ENCODE measurements around the gene PDSS1.
"Not testable (repeated sequence)": the region's sequence is repeated elsewhere in the genome, so short reads cannot be mapped to it uniquely, and the experiment has no call there.

Gene PDSS1

GRCh38 chr10:26685441-26685840 lies 12.1 kb upstream of the PDSS1 start:
- no peak for DNase-seq (ENCODE audit: low read depth)
- no peak overlapping the region for H3K4me3 ChIP-seq (ENCODE audit: low read depth, low read length)
- in situ Hi-C loops (cut with HindIII; ENCODE audit: low sequenced_read_pairs) = no loop called here

GRCh38 chr10:26689399-26689798 lies 8.1 kb upstream of the PDSS1 start:
- DNase-seq (ENCODE audit: low read depth) = no peak
- in situ Hi-C loops (cut with HindIII; ENCODE audit: low sequenced_read_pairs) = no loop called here
- no peak for TF ChIP-seq CTCF (IDR thresholded peaks at IDR 0.05; ENCODE audit: low read depth, low read length, missing control alignments)
- H3K4me3 ChIP-seq (ENCODE audit: low read depth, low read length) = no peak overlapping the region

More at GRCh38 chr10:26685441-26685840, 12.1 kb upstream of the PDSS1 start:
- TF ChIP-seq CTCF (IDR thresholded peaks at IDR 0.05; ENCODE audit: low read depth, low read length, missing control alignments) = no peak

- in situ Hi-C loops (cut with HindIII; ENCODE audit: low sequenced_read_pairs) = no loop called here
- TF ChIP-seq CTCF (IDR thresholded peaks at IDR 0.05; ENCODE audit: low read depth, low read length, missing control alignments) = no peak
- no peak overlapping the region for H3K4me3 ChIP-seq (ENCODE audit: low read depth, low read length)
- DNase-seq (ENCODE audit: low read depth) = no peak
Measured at GRCh38 chr10:26690731-26691475, 6.6 kb upstream of the PDSS1 start.

GRCh38 chr10:26694536-26694935 lies 3.0 kb upstream of the PDSS1 start:
- H3K4me3 ChIP-seq (ENCODE audit: low read depth, low read length); in situ Hi-C loops (cut with HindIII; ENCODE audit: low sequenced_read_pairs); DNase-seq (ENCODE audit: low read depth): not testable (repeated sequence)

GRCh38 chr10:26696786-26697162 lies 727 bp upstream of the PDSS1 start:
- TF ChIP-seq CTCF (IDR thresholded peaks at IDR 0.05; ENCODE audit: low read depth, low read length, missing control alignments) = no peak
- H3K4me3 ChIP-seq (ENCODE audit: low read depth, low read length) = peak overlapping the region; percentile 93
- DNase-seq (ENCODE audit: low read depth) = no peak
- in situ Hi-C loops (cut with HindIII; ENCODE audit: low sequenced_read_pairs) = no loop called here

GRCh38 chr10:26697922-26698608 lies 564 bp downstream of the PDSS1 start:
- in situ Hi-C loops (cut with HindIII; ENCODE audit: low sequenced_read_pairs) = no loop called here
- DNase-seq (ENCODE audit: low read depth) = no peak

More at GRCh38 chr10:26697922-26698608, 564 bp downstream of the PDSS1 start:
- no peak for TF ChIP-seq CTCF (IDR thresholded peaks at IDR 0.05; ENCODE audit: low read depth, low read length, missing control alignments)
- H3K4me3 ChIP-seq (ENCODE audit: low read depth, low read length) = peak overlapping the region; percentile 93

Measured in astrocyte of the cerebellum (primary cell).